GM18507 (cell line): ENCODE results near the gene SLC6A2.
A peak's percentile ranks its signal among the peaks of the same experiment; 100 is the strongest.

Source experiments
- DNase-seq: peaks from one replicate; pipeline ENCODE4 v3.0.0; 2011; ENCODE audit warnings: low read depth; ENCODE audit not compliant: insufficient read length; ENCODE audit errors: extremely low spot score
- FAIRE-seq: peaks from 2 replicates; lab custom pipeline; 2011; peaks lifted over from hg19 to GRCh38; lab: Jason Lieb, UNC

SLC6A2 gene

DNA sequence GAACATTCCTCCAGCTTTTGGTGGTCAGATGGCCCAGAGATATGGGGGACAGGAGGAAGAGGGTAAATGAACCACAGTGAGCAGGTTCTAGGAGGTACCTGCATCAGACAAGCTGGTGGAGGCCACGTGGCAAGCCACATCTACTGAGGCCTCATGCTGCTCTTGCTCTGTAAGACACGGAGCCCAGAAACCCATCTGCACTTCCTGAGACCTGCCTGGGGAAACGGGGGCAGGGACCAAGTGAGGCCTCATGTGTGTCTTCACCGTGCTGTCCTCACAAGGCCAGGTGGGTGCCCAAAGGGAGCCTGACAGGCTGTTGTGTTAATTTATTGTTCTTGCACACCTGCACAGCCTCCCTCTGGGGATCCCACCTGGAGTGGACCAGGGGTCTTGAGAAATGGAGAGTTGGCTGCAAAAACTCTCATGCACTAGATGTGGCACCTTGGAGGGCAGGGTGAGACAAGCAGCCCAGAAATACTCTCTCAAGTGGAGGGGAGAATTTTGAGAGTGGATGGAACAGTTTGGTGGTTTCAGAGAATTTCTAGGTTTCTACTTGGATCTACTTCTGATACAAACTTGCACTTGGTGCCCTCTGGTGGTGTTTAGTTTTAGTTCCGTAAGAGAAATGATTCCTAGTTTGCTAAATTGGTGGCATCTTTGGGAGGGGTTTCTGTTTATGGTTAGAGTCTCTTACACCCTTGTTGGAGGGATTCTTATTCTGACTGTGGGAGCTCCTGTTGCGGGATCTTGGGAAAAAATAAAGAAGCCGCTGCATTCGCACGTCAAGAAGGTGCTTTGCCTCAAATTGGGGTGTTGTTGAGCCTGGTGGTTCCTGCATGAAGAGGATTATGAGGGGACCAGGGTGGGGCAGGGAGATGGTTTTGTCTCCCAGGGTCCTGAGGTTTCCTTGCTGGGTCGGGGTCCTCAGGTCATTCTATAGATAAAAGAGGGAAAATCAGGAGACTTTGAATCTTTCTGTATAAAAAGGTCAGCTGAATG is 47.5 kb downstream of the SLC6A2 start:
- no peak for DNase-seq
- peak; percentile 73 for FAIRE-seq

- DNase-seq (no peak), FAIRE-seq (no peak)
These were observed 51.1 kb downstream of the SLC6A2 start for GRCh38 chr16:55706739-55707384.

DNA sequence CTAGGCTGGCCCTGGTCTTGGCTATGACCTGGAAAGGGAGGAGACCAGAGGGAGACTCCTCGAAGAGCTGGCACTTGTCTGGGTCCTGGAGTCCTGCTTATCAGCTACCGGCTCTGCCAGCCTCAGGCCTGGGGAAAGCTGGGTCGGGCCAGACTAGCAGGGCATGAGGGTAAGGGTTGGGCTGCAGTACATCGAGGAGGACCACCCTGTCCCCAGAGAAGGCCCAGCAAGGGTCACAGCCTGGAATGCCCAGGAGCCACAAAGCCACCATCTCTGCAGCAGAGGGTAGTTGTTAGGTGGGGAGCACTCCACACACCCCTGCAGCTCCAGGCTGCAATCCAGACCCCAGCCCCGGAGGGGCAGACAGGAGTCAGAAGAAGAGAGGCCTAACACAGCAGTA is 54.0 kb downstream of the SLC6A2 start:
- DNase-seq (no peak), FAIRE-seq (no peak)

DNA sequence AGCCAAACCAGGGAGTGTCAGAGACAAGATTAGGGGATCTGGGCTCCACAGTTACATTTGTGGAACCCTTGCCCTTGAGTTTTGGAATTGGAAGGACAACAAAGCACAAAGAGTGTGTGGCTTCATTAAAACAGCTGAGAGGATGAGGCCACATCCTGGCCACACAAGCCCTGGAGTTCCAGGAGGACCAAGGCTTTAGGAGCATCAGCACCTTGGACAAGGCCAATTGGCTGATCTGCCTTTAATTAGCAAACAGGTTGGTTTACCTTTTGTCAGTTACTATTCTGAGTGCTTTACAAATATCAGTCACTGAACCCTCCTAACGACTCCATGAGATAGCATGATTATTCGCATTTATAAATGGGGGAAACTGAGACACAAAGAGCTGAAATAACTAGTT is 54.7 kb downstream of the SLC6A2 start:
- FAIRE-seq (no peak), DNase-seq (no peak)

DNA sequence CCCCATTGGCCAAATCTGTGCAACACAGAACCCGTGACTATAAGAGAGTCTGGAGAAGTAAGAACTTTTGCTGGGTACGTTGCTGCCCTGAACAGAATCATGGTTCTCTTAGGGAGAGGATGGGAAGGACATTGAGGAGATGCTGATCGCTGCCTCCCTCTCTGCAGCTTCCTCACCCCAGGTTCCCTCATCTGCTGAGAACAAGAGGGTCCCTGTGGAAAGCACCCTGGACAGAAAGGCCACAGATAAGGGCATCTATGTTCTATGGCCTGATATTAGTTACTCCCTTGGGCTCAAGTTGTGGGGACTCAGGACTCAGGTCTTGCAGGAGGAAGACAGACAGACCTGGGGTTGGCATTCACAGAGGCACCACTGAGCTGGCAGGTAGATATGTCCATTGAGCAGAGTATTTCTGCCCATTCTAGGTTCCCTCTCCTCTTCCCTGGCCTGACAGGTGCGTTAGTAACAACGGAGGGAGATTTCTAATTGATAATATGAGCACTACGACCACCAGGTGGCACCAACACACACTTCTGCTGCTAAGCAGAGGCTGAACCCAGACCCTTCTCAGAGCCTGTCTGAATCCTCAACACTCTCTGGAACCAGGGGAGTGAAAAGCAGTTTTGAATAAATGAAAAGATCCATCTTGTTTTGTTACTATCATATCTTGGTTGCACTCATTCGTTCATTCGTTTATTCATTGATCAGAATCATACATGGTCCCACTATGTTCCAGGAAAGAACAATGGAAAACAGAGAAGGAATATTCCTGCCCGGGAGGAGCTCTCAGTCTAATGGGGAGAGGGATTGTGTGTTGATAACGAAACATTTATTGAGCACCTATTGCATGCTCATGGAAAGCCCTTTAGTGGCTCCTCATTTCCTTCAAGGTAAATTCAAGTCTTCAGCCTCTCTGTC is 56.4 kb downstream of the SLC6A2 start:
- DNase-seq (peak; percentile 23), FAIRE-seq (peak; percentile 84)

DNA sequence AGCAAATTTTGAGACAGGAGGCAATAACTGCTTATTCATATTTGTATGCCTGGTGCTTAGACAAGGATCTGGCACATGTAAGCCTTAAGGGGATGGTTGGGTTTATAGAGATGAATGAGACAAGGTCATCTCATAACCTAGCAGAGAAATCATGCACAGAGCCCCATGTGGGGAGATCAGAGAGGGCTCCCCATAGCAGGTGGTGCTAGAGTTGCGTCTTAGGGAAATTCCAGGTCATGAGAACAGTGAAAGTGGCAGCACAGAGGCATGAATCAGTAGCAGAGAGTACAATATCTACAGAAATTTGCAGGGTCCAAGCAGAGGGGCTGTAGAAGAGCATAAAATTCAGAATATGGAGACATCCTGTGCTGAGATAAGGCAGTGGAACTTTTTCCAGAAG is 57.3 kb downstream of the SLC6A2 start:
- no peak for FAIRE-seq

GRCh38 chr16:55717326-55717725 is 61.5 kb downstream of the SLC6A2 start:
- FAIRE-seq: no peak
- no peak for DNase-seq

More for the DNA sequence above, 57.3 kb downstream of the SLC6A2 start:
- no peak for DNase-seq

GRCh38 chr16:55725055-55725777 is 69.4 kb downstream of the SLC6A2 start:
- no peak for FAIRE-seq
- no peak for DNase-seq

GRCh38 chr16:55728797-55729196 is 73.0 kb downstream of the SLC6A2 start:
- DNase-seq (no peak), FAIRE-seq (no peak)

DNA sequence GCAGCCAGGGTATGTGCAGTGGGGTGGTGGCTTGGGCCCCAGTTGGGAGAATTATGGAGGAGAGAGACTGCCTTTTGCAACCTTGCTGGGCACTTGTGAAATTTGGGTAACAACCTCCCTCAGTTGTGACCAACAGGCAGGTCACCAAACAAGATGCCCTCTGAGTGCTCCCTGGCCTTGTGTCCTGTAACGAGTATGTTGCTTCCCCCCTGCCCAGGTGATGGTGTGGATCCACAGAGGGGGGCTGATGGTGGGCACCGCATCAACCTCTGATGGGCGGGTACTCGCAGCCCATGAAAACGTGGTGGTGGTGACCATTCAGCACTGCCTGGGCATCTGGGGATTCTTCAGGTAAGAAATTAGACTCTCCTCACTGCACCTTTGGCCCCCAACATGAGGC is 74.3 kb downstream of the SLC6A2 start:
- DNase-seq (no peak), FAIRE-seq (no peak)

GRCh38 chr16:55732496-55732895 is 76.7 kb downstream of the SLC6A2 start:
- DNase-seq (no peak), FAIRE-seq (no peak)

DNA sequence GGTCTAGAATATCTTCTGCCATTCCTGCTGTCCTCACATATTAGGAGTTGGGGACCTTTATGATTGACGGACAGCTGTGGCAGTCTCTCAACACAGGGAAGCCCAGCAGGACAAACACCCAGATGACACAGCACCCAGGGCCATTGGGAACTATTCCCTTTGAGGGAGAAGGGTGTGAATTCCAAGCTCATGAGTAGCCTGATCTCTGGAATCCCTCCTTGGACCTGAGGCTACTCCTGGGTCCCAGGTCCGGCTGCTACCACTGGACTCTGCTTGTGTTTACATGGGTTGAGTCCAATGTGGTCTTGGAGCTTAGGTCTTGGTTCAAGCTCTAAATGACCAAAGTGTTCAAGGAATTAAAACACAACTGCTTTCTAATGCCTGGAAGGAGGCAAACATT is 78.9 kb downstream of the SLC6A2 start:
- no peak for DNase-seq
- no peak for FAIRE-seq

- DNase-seq (no peak), FAIRE-seq (no peak)
These were observed 79.5 kb downstream of the SLC6A2 start for GRCh38 chr16:55735120-55735781.

GRCh38 chr16:55736671-55737070 is 80.9 kb downstream of the SLC6A2 start:
- DNase-seq (no peak), FAIRE-seq (no peak)

- DNase-seq: no peak
- FAIRE-seq: no peak
These were observed 81.5 kb downstream of the SLC6A2 start for GRCh38 chr16:55737318-55737717.

DNA sequence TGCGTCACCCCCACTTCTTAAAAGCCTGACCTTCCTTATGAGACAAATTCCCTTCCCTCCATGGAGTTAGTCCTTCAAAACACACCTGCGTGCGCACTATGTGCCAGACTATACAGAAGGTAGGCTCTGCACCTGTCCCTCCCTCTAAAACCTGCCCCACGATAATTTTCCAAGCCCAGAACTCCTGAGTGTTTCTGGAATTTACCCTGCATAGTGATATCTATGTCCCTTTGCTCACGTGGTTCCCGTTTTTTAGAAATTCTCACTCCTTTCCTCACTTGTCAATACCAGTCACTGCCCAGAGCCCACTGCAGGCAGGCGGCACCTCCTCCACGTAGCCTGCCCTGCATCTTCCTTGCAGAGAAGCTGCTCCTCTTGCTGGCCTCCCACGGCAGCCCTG is 82.2 kb downstream of the SLC6A2 start:
- no peak for DNase-seq
- FAIRE-seq: no peak

DNA sequence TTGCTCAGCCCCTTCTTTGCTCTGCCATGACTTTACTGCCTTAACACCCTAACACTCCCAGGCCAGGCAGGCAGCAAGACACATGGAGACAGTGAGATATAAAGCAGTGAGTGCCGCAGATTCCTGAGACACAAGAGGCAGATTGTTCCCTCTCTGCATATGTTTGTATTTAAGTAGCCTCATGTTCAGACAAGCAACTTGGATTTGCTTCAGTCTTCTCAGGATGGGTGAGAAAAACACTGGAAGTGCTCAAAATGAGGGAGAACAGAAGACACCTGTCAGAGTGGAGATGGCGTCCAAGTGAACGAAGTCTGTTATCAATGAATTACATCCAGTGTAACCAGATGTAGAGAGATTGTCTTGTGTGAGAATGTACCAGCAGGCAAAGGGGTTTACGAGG is 90.3 kb downstream of the SLC6A2 start:
- DNase-seq: no peak
- FAIRE-seq: no peak

DNA sequence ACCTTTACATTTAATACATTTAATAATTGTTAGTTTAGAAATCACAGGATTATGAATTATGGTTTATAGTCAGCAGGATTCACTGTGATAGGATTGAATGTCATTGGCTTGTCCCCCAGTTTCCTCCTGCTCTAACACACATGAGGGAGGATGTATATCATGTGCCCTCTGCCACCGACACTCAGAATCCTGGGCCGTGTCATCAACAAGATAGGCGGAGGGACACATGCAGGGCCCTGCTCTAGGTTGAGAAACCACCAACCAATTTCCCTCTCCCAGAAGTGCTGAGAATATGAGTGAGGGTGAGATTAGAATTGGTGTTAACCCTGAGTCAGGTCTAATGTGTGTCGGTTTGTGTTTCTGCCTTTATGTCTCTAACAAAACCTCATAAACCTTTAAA is 92.0 kb downstream of the SLC6A2 start:
- FAIRE-seq: no peak
- DNase-seq: no peak
